NCI-H510A treated with DMSO at 0.1 percent for 48 hours (cell line): Measurements from ENCODE around the gene LSS.

Experiments
- DNase-seq: peaks from one replicate; lab custom pipeline; 2025; lab: John Stamatoyannopoulos, UW

LSS gene

GRCh38 chr21:46168659-46169386, 59.8 kb downstream of the LSS start:
- DNase-seq, result no peak

- DNase-seq, result no peak
These were observed 60.3 kb downstream of the LSS start for GRCh38 chr21:46168238-46168637.

DNA sequence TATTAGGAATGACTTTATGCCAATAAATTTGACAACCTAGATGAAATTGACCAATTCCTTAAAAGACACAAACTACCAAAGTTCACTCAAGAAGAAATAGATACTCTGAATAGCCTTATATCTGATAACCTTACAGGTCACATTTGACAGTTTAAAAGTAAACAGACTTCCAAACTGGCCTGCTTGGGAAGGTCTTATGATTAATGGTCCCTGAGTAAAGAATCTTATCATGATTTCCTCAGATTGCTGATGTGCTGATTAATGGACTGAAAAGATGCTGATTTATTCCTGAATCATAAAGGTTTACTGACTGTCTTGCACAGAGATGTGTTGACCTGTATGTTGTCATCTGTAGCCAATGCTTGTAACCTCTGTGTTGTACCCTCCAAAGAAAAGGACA, 63.5 kb downstream of the LSS start:
- no peak for DNase-seq

GRCh38 chr21:46163380-46163779, 65.2 kb downstream of the LSS start:
- no peak for DNase-seq

DNA sequence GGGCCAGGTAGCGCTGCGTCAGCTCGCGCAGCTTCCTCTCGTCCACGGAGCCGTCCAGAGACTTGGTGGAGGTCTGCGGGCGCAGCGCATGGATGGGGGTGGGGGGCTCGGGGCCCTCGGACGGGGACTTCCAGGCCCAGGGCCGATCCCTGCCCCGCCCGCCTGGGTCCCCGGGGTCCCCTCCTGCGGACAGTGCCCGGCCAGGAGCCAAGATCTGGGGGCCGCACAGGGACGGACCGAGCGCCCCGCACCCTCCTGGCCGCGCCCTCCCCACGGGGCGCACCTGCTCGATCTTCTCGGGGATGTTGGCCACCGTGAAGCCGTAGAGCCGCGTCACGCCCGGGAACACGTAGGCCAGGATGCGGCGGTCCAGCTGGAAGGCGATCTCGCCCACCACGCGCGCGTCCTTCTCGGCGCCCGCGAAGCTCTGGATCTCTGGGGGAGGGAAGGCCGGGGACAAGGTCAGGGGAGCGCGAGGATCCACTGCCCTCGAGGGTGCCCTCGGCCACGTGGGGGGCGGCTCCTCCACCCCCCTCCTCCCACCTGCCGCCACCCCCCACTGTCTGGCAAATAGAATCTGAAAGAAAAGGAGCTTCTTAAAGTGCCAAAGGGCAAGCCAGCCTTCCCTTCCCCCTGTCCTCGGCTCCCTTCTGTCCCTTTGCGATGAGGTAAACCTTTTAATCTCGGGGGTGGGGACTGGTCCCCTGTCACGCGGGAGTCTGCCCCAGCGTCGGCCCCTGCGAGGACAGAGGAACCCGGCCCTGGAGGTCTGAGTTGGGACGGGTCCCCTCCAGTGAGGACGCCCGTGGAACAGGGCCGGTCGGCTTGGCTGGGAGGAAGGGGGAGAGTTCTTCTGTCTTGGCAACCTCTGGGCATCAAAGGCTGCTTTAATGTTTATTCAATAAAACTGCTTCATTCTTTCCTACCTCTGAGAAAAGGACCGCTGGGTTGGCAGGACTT, 66.7 kb downstream of the LSS start:
- no peak for DNase-seq

DNA sequence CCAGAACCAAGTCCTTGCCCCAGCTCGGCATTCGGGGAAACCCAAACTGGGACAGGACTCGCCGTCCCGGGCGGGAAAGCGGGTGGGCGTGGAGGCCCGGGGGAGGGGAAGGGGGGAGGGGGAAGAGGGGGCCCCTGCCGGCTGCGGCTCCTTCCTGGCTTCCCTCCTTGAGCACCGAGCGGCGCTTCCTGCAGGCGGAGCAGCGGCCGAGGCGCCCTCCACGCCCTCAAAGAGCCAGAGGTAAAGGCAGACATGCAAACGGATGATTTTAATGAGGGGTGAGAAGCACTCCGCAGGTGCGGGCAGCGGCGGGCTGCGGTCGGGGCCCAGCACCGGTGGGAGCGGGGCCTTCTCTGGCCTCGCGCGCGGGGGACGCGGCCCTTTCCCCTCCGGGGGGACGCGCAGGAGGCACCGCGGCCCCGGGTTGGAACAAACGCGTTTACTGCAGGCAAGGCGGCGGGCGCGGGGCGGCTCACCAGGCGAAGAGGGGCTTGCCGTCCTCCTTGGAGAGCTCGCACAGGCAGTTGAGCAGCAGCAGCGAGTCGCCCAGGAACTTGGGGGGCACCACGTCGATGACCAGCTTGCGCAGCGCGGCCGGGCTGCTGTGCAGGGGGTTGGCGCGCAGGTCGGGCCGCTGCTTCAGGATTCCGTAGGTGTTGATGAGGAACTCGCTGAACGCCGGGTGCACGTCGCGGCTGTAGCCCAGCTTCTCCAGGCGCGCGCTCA, 67.5 kb downstream of the LSS start:
- DNase-seq, result no peak

DNA sequence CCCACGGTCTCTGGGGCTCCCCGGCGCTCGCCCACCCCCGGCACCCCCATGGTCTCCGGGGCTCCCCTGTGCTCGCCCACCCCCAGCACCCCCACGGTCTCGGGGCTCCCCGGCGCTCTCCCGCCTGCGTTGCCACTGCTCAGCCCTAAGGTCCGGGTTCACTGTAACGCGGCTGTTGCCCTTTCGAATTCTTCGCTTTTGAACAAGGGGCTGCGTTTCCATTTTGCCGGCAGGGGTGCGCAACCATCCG, 68.0 kb downstream of the LSS start:
- no peak for DNase-seq

DNA sequence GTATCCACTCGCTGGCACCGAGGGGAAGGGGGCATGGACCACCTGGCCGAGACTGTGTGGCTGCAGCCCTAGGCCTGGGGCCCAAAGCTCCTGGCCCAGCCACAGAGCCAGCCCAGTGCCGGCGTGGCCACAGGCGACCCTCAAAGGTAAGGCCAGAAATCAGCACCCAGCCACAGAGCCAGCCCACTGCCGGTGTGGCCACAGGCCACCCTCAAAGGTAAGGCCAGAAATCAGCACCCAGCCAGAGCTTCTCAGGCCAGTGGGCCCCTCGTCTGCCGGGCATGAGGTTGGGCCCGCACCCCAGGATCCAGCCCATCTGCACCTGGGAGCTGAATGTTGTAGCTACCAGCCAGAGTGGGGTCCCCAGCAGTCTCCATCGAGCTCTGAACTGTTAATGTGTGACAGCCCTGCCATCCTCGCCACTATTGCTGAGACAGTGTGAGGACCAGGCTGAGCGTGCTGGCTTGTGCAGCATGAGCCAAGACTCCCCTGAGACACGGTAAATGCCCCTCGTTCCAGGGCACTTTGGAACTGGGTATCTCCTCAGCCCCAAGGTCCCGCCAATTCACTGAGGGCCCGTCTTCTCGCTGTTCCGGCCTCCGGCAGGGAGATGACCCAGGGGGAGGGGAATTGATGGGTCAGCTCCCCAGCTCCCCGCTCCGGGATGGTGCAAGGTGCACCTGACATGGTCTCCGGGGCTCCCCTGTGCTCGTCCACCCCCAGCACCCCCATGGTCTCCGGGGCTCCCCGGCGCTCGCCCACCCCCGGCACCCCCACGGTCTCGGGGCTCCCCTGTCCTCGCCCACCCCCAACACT, 68.5 kb downstream of the LSS start:
- no peak for DNase-seq

GRCh38 chr21:46159390-46159789, 69.2 kb downstream of the LSS start:
- DNase-seq, result no peak

- DNase-seq, result no peak
These were observed 69.8 kb downstream of the LSS start for GRCh38 chr21:46158666-46159300.

- no peak for DNase-seq
These were observed 70.6 kb downstream of the LSS start for GRCh38 chr21:46157987-46158451.

DNA sequence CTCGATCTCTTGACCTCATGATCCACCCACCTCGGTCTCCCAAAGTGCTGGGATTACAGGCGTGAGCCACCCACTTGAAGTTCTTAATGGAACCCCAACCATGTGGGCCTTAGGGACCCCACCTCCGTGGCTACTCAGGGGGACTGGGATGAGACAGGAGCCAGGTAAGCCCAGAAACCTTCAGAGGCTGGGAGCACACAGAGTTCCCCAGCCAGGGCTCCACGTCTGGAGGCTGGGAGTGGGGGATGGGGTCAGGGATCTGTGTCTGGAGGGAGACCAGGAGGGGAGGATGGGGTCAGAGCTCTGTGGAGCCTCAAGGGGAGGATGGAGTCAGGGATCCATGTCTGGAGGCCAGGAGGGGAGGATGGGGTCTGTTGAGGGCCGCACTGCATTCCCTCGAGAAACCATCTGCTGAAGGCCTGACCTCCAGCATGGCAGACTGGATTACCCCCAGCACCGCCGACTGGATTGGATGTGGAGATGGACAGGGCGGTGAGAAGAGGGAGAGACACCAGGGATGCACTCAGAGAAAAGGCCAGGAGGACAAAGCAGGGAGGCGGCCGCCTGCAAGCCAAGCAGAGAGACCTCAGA, 71.1 kb downstream of the LSS start:
- no peak for DNase-seq

- no peak for DNase-seq
These were observed 71.9 kb downstream of the LSS start for GRCh38 chr21:46156678-46157077.

- DNase-seq, result no peak
These were observed 72.3 kb downstream of the LSS start for GRCh38 chr21:46156378-46156645.

- DNase-seq, result no peak
These were observed 72.8 kb downstream of the LSS start, which contains the start of gene FTCD for GRCh38 chr21:46155514-46156377. Gene FTCD, minus strand, starts transcription at chr21:46155579. Its CDS starts 56 bp downstream, at chr21:46155523.

DNA sequence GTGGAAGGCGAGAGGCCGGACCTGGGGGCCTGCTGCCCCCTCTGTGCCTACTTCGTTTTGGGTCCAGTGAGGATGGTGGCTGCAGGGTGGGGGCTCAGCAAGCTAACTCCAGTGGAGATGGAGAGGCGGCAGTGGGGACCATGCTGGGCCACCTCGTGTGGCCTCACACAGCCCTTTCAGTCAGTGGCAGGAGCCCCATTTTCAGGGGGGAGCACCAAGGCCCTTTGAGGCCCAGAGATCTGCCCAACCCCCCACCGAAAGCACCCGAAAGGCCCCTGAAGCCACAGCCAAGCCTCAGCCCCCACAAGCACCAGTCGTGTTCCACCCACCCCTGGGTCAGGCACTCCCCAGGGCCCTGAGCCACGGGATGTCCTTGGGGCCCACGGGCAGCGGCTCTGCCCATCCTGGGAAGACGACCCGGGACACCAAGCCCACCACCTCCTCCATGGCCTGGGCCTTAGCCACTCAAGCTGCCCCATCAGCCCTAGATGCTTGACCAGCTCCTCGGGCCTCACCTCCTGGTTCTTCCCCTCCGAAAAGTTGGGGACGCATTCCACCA, 73.5 kb downstream of the LSS start:
- no peak for DNase-seq

DNA sequence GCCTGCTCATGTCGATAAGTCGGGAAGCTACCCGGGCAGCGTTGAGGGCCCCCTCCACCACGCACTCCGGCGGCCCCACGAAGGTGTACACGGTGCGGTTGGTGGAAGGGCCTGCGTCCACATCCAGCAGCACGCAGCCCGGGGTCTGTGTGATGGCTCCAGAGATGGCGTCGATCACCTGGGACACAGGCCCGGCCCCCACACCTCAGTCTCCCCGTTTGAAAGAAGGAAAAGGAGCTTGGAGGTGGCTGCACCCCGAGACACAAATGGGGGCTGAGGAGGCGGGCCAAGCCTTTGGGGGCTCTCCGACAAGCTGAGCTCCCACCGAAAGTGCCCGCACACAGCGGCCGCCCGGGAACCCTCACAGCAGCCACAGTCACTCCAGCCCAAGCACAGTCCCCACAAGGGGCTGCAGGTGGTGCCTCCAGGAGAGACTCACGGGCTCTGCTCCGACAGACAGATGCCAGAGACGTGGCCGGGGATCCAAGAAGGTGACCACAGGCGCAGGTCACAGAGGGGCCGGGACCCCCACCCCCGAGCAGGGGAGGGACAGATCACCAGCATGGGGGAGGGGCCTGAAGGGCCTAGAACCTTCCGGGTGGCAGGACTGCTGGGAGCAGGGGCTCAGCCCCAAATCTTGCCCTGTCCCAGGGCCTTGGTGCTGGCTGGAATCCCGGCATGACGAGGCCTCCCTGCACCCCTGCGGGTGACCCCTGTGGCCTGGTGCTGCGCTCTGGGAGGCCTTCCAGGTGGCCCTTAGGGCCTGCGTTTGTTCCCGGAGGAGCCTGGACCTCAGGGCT, 74.2 kb downstream of the LSS start:
- DNase-seq, result no peak

- peak; percentile 9 for DNase-seq
These were observed 75.1 kb downstream of the LSS start for GRCh38 chr21:46153247-46154154.
